OCI-M1 (cell line): ENCODE measurements around the gene FYN.
A peak's percentile ranks its signal among the peaks of the same experiment; 100 is the strongest.

Experiments used
- DNase-seq: peaks from one replicate; lab custom pipeline; 2025; lab: John Stamatoyannopoulos, UW

FYN gene

GRCh38 chr6:111625461-111626391, 247.5 kb downstream of the FYN start:
- no peak for DNase-seq

GRCh38 chr6:111625099-111625416, 248.2 kb downstream of the FYN start:
- no peak for DNase-seq

GRCh38 chr6:111624401-111625098, 248.7 kb downstream of the FYN start:
- peak; percentile 25 for DNase-seq

- DNase-seq: no peak
Observed at GRCh38 chr6:111623046-111623718, 250.1 kb downstream of the FYN start.

GRCh38 chr6:111620169-111620568, 253.1 kb downstream of the FYN start:
- no peak for DNase-seq

GRCh38 chr6:111618407-111618806, 254.8 kb downstream of the FYN start:
- no peak for DNase-seq

GRCh38 chr6:111617149-111617548, 256.1 kb downstream of the FYN start:
- no peak for DNase-seq

GRCh38 chr6:111615916-111616612, 257.2 kb downstream of the FYN start:
- no peak for DNase-seq

GRCh38 chr6:111614833-111615582, 258.2 kb downstream of the FYN start:
- peak; percentile 93 for DNase-seq

- no peak for DNase-seq
Observed at GRCh38 chr6:111612379-111612778, 260.9 kb downstream of the FYN start.

- DNase-seq: no peak
Observed at GRCh38 chr6:111610548-111611172, 262.6 kb downstream of the FYN start.
